OCI-LY1 (cell line): ENCODE data around the gene ARFIP1.

Experiments
- CTCF ChIP-seq: fragments of 200-600 bp; sonication (generic), shearing (Covaris generic); IDR thresholded peaks from 2 replicates; pipeline ENCODE4 v1.5.1; 2017; ENCODE audit warnings: mild to moderate bottlenecking, antibody characterized with exemption, low read length, moderate library complexity, mixed read lengths
- EZH2 ChIP-seq: fragments of 200-600 bp; sonication (generic), shearing (Covaris generic); IDR thresholded peaks from 2 replicates; pipeline ENCODE4 v1.8.0; 2017; ENCODE audit warnings: borderline replicate concordance, mixed run types, mild to moderate bottlenecking, antibody characterized with exemption, low read length, moderate library complexity, mixed read lengths

- TF ChIP-seq CTCF (no peak), EZH2 (no peak)
These were observed 77.2 kb downstream of the ARFIP1 start for GRCh38 chr4:152856960-152857359.
